Right cardiac atrium (tissue), 5 donors: ENCODE results near the gene DNAJC5G. TPM values are rescaled to one million over a fixed set of nuclear protein-coding genes. Genes with fewer than 3 reads are reported as not detected.
A peak's percentile ranks its signal among the peaks of the same experiment; 100 is the strongest.
"Not testable (repeated sequence)": the region's sequence is repeated elsewhere in the genome, so short reads cannot be mapped to it uniquely, and the experiment has no call there.

Source experiments
- ATAC-seq, 2 donors: fragments of 200-7000 bp; cut with Tn5 transposase; one replicate each; pipeline versions ENCODE4 v1.8.0 to v1.9.1; 2020; ENCODE audit warnings: moderate library complexity in 2 of 2, mild to moderate bottlenecking in 1 of 2
- DNase-seq, 3 donors: peaks; one replicate each; pipeline ENCODE4 v3.0.0-alpha.2; 2020
- H3K27ac ChIP-seq: one replicate; pipeline ENCODE4 v1.5.1; 2013; ENCODE audit warnings: mild to moderate bottlenecking, low read length, control low read depth, moderate library complexity
- H3K27me3 ChIP-seq: one replicate; pipeline ENCODE4 v1.6.1; 2013; ENCODE audit not compliant: control insufficient read depth, insufficient read depth
- H3K4me1 ChIP-seq: one replicate; pipeline ENCODE4 v1.6.1; 2013; ENCODE audit warnings: low read length; ENCODE audit not compliant: control insufficient read depth, insufficient read depth
- H3K4me3 ChIP-seq: one replicate; pipeline ENCODE4 v1.5.1; 2013; ENCODE audit warnings: low read length, control low read depth
- H3K9me3 ChIP-seq: one replicate; pipeline ENCODE4 v1.6.1; 2013; ENCODE audit warnings: low read length; ENCODE audit not compliant: control insufficient read depth
- WGBS: extraction: QIAGEN DNeasy Blood & Tissue Kit; methylation state at CpG from one replicate; pipeline ENCODE4 v1.1.7; 2013; 5-methylcytosine and 5-hydroxymethylcytosine counted together
- intact Hi-C, 4 donors: fragments of 100-400 bp; cut with DNase I; formaldehyde crosslinking; loops; one replicate each; pipeline versions ENCODE4 v1.11.0 to v1.14.0; 2022 to 2023
- polyA plus RNA-seq: library from polyadenylated mRNA; stranded (reverse); fragments of 200-250 nt; gene quantifications from one replicate; pipeline ENCODE4 v1.2.3, GENCODE V29; 2013
- total RNA-seq, 4 donors: library from RNA; stranded (reverse); fragmentation: NEBNext Ultra II Directional; extraction: Animal tissue kit (Norgen Biotek cat#: 25700); gene quantifications; one replicate each; pipeline ENCODE4 v1.2.1, GENCODE V29; 2021
- donor health status: healthy with polysubstance abuse.
- donor health status: DM: no; HTN: yes; CAD: no.
- donor health status: DM: no; HTN: no; CAD: no.
- donor health status: DM: no; HTN: yes; CAD: no; lungs with severe emphysema.
- donor health status: DM: yes; HTN: yes; CAD: no.

The DNAJC5G gene
- total and polyA plus RNA-seq, 5 donors, result 1.3 to 3.0 (median 2.1) TPM

GRCh38 chr2:27300606-27301005 lies 25.4 kb downstream of the DNAJC5G start:
- H3K4me3 ChIP-seq, H3K9me3 ChIP-seq, H3K4me1 ChIP-seq, ATAC-seq, H3K27ac ChIP-seq, H3K27me3 ChIP-seq, DNase-seq, intact Hi-C loops: not testable (repeated sequence)
- WGBS, result 88% methylated on average over 4 of the region's 4 CpGs

- ATAC-seq (peak; percentile 49 to 66), DNase-seq (peak in 2 of 3 donors; percentile 39 to 65)
- H3K27me3 ChIP-seq, result no peaks in the 10 kb centered on the region
- 20% methylated on average over 25 of the region's 25 CpGs for WGBS
- peak overlapping the region; percentile 30 for H3K27ac ChIP-seq
- H3K4me3 ChIP-seq, result no peak overlapping the region
- intact Hi-C loops, result no loop called here
- no peaks in the 10 kb centered on the region for H3K9me3 ChIP-seq
- no peaks in the 10 kb centered on the region for H3K4me1 ChIP-seq
Measured at GRCh38 chr2:27303093-27304025, 28.1 kb downstream of the DNAJC5G start.

GRCh38 chr2:27304488-27305240 lies 29.4 kb downstream of the DNAJC5G start:
- Histone ChIP-seq H3K4me1 (no peaks in the 10 kb centered on the region), H3K9me3 (no peaks in the 10 kb centered on the region), H3K4me3 (no peak overlapping the region), H3K27me3 (no peaks in the 10 kb centered on the region), H3K27ac (no peak overlapping the region)
- 86% methylated on average over 13 of the region's 13 CpGs for WGBS
- intact Hi-C loops, result no loop called here
- no peak for ATAC-seq
- no peak for DNase-seq

- Histone ChIP-seq H3K27ac (no peak overlapping the region), H3K9me3 (no peaks in the 10 kb centered on the region), H3K4me1 (no peaks in the 10 kb centered on the region), H3K27me3 (no peaks in the 10 kb centered on the region), H3K4me3 (no peak overlapping the region)
- intact Hi-C loops, result no loop called here
- ATAC-seq (no peak), DNase-seq (no peak)
- 91% methylated on average over 16 of the region's 16 CpGs for WGBS
Measured at GRCh38 chr2:27305516-27305915, 30.3 kb downstream of the DNAJC5G start.

- ATAC-seq (no peak), DNase-seq (peak in 1 of 3 donors; percentile 64)
- intact Hi-C loops, result no loop called here
- no peak overlapping the region for H3K27ac ChIP-seq
- no peaks in the 10 kb centered on the region for H3K27me3 ChIP-seq
- H3K4me3 ChIP-seq, result no peak overlapping the region
- no peaks in the 10 kb centered on the region for H3K4me1 ChIP-seq
- no peaks in the 10 kb centered on the region for H3K9me3 ChIP-seq
- WGBS, result 41% methylated on average over 26 of the region's 26 CpGs
Measured at GRCh38 chr2:27306136-27306535, 30.9 kb downstream of the DNAJC5G start.

GRCh38 chr2:27306573-27307286 lies 31.5 kb downstream of the DNAJC5G start:
- 24% methylated on average over 51 of the region's 51 CpGs for WGBS

GRCh38 chr2:27307287-27307544 lies 32.0 kb downstream of the DNAJC5G start:
- intact Hi-C loops, result no loop called here

More at GRCh38 chr2:27306573-27307286, 31.5 kb downstream of the DNAJC5G start:
- Histone ChIP-seq H3K9me3 (no peaks in the 10 kb centered on the region), H3K4me3 (no peak overlapping the region), H3K27me3 (no peaks in the 10 kb centered on the region), H3K27ac (no peak overlapping the region), H3K4me1 (no peaks in the 10 kb centered on the region)
- DNase-seq (no peak), ATAC-seq (no peak)
- intact Hi-C loops, result no loop called here

GRCh38 chr2:27307545-27308358 lies 32.5 kb downstream of the DNAJC5G start:
- peak in 2 of 3 donors; percentile 26 to 57 for DNase-seq
- intact Hi-C loops, result no loop called here
- no peaks in the 10 kb centered on the region for H3K4me1 ChIP-seq
- H3K27ac ChIP-seq, result no peak overlapping the region
- H3K27me3 ChIP-seq, result no peaks in the 10 kb centered on the region
- no peaks in the 10 kb centered on the region for H3K9me3 ChIP-seq
- no peak overlapping the region for H3K4me3 ChIP-seq
- 23% methylated on average over 75 of the region's 75 CpGs for WGBS
- peak; percentile 4 to 5 for ATAC-seq

More at GRCh38 chr2:27307287-27307544, 32.0 kb downstream of the DNAJC5G start:
- Histone ChIP-seq H3K4me3 (no peak overlapping the region), H3K9me3 (no peaks in the 10 kb centered on the region), H3K27ac (no peak overlapping the region), H3K27me3 (no peaks in the 10 kb centered on the region), H3K4me1 (no peaks in the 10 kb centered on the region)
- 20% methylated on average over 14 of the region's 14 CpGs for WGBS
- DNase-seq (no peak), ATAC-seq (no peak)

GRCh38 chr2:27308359-27308881 lies 33.2 kb downstream of the DNAJC5G start, which contains the start of gene UCN:
UCN (minus strand) TSS chr2:27308445; CDS start chr2:27307895, 550 bp downstream.
- intact Hi-C loops, result no loop called here
- Histone ChIP-seq H3K9me3 (no peaks in the 10 kb centered on the region), H3K4me1 (no peaks in the 10 kb centered on the region), H3K27ac (no peak within 1 kb of the TSS), H3K4me3 (no peak within 1 kb of the TSS), H3K27me3 (no peaks in the 10 kb centered on the region)
- ATAC-seq (peak; percentile 46 to 53), DNase-seq (peak; percentile 55 to 85 (median 79))
- WGBS, result 27% methylated on average over 25 of the region's 25 CpGs

GRCh38 chr2:27309651-27310050 lies 34.4 kb downstream of the DNAJC5G start:
- intact Hi-C loops, result no loop called here
- 91% methylated on average over 6 of the region's 6 CpGs for WGBS
- no peaks in the 10 kb centered on the region for H3K9me3 ChIP-seq
- ATAC-seq, result no peak
- H3K27me3 ChIP-seq, result no peaks in the 10 kb centered on the region
- no peaks in the 10 kb centered on the region for H3K4me1 ChIP-seq
- no peak for DNase-seq
- no peak overlapping the region for H3K27ac ChIP-seq
- H3K4me3 ChIP-seq, result no peak overlapping the region
